GM10248 (cell line): Measurements from ENCODE around the gene ARL15.

Experiments used
- CTCF ChIA-PET: fragments of 300-600 bp; sonication (Branson Sonifier 250); formaldehyde crosslinking; extraction: SDS; loops from one replicate; lab custom pipeline; 2021; ENCODE audit warnings: antibody characterized with exemption; lab: Yijun Ruan, JAX
- POLR2A ChIA-PET: fragments of 350-650 bp; sonication (Branson Sonifier 250); formaldehyde crosslinking; extraction: SDS; loops from one replicate; lab custom pipeline; 2020; ENCODE audit warnings: antibody characterized with exemption; lab: Yijun Ruan, JAX
- DNase-seq: peaks from one replicate; pipeline ENCODE4 v3.0.0; 2012; ENCODE audit errors: extremely low spot score
- CTCF ChIP-seq: IDR thresholded peaks from 2 replicates; pipeline ENCODE4 v1.5.1; 2012; ENCODE audit warnings: mild to moderate bottlenecking, low read depth; ENCODE audit errors: extremely low read depth, missing control alignments, control extremely low read depth

ARL15 gene

GRCh38 chr5:54184806-54185205 is 125.6 kb downstream of the ARL15 start:
- ChIA-PET CTCF (interaction anchor here (0.9 to 1.4 kb wide), 6 partner anchors 9 to 32 kb away, joined by 3 to 5 read pairs (median 3); no protein-coding TSS in a partner anchor), POLR2A (no interaction called here)
- no peak for TF ChIP-seq CTCF
- DNase-seq = no peak

- no peak for DNase-seq
- CTCF ChIA-PET = interaction anchor here (3.3 kb wide), 1 partner anchor 48 kb away, joined by 9 read pairs; no protein-coding TSS in a partner anchor
- POLR2A ChIA-PET = no interaction called here
- TF ChIP-seq CTCF = no peak
These were observed 129.7 kb downstream of the ARL15 start for GRCh38 chr5:54180630-54181031.

GRCh38 chr5:54178991-54179390 is 131.4 kb downstream of the ARL15 start:
- DNase-seq = no peak
- CTCF ChIA-PET = interaction anchor here (1.0 to 3.3 kb wide), 3 partner anchors 32 to 310 kb away, joined by 3 to 9 read pairs (median 3); no protein-coding TSS in a partner anchor
- POLR2A ChIA-PET = no interaction called here
- TF ChIP-seq CTCF = no peak

GRCh38 chr5:54178207-54178606 is 132.2 kb downstream of the ARL15 start:
- ChIA-PET CTCF (interaction anchor here (1.6 to 3.3 kb wide), 2 partner anchors 33 to 50 kb away, joined by 3 to 9 read pairs; no protein-coding TSS in a partner anchor), POLR2A (no interaction called here)
- TF ChIP-seq CTCF = no peak
- DNase-seq = no peak

- CTCF ChIA-PET = interaction anchor here (2.1 kb wide), 1 partner anchor 10 kb away, joined by 5 read pairs; no protein-coding TSS in a partner anchor
- TF ChIP-seq CTCF = no peak
- POLR2A ChIA-PET = no interaction called here
- no peak for DNase-seq
These were observed 133.3 kb downstream of the ARL15 start for GRCh38 chr5:54177058-54177457.

- CTCF ChIA-PET = interaction anchor here (0.8 to 2.1 kb wide), 3 partner anchors 8 to 18 kb away, joined by 3 to 5 read pairs (median 4); no protein-coding TSS in a partner anchor
- DNase-seq = no peak
- TF ChIP-seq CTCF = no peak
- POLR2A ChIA-PET = no interaction called here
These were observed 134.1 kb downstream of the ARL15 start for GRCh38 chr5:54176066-54176830.
